ENCODE data around the gene R3HDM4. TPM values are rescaled to one million over a fixed set of nuclear protein-coding genes. Genes with fewer than 3 reads are reported as not detected.
"Not testable (repeated sequence)": the region's sequence is repeated elsewhere in the genome, so short reads cannot be mapped to it uniquely, and the experiment has no call there.

Gene R3HDM4
- total RNA-seq: 10 to 100 TPM; 37.6 to 42.4 TPM

DNA sequence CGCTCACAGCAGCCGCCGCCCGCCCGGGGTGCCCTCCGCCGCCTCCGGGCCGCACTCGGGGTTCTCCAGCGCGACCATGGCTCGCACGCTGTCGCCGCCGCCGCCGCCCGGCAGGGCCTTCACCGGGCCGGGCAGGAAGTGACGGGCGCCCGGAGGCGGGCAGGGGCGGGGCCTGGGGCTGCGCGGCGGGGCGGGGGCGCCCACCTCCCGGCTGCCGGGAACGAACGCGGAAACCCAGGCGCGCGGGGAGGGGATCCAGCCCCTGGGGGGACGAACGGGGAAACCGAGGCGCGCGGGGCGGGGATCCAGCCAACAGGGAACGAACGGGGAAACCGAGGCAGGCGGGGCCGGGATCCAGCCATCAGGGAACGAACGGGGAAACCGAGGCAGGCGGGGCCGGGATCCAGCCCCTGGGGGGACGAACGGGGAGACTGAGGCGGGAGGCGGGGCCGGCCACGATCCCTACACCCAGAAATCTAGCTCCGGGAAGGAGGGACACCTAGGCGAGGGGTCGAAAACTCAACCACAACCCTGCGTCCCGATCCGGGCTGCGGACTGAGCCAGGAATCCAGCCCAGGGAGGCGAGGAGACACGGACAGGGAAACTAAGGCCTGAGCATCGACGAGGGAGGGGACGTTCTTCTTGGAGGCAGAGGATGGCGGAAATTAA is at the start of gene R3HDM4:
Gene R3HDM4 (minus strand): TSS at position 140 of the 669 bp plus-strand sequence. CDS start 62 bp downstream, at position 78.
- Histone ChIP-seq H3K4me3 (peak within 1 kb of the TSS; percentile 96), H3K9me3 (no peaks in the 10 kb centered on the region), H3K36me3 (no peaks in the 10 kb centered on the region), H3K27ac (peak within 1 kb of the TSS; percentile 71 to 86), H3K4me1 (ENCODE audit: control insufficient read depth in 1 of 2, low read depth in 2 of 2) (peaks cover 18 to 21% of the 10 kb centered on the region in 2 donors), H3K27me3 (replicated peaks; ENCODE audit: insufficient read depth) (no peaks in the 10 kb centered on the region)
- DNase-seq (ENCODE audit: low spot score) (no peak), ATAC-seq (ENCODE audit: insufficient number of reproducible peaks, low FRiP score, low read depth) (peak; percentile 62)
- TF ChIP-seq, protein P1, sequence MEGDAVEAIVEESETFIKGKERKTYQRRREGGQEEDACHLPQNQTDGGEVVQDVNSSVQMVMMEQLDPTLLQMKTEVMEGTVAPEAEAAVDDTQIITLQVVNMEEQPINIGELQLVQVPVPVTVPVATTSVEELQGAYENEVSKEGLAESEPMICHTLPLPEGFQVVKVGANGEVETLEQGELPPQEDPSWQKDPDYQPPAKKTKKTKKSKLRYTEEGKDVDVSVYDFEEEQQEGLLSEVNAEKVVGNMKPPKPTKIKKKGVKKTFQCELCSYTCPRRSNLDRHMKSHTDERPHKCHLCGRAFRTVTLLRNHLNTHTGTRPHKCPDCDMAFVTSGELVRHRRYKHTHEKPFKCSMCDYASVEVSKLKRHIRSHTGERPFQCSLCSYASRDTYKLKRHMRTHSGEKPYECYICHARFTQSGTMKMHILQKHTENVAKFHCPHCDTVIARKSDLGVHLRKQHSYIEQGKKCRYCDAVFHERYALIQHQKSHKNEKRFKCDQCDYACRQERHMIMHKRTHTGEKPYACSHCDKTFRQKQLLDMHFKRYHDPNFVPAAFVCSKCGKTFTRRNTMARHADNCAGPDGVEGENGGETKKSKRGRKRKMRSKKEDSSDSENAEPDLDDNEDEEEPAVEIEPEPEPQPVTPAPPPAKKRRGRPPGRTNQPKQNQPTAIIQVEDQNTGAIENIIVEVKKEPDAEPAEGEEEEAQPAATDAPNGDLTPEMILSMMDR (IDR thresholded peaks at IDR 0.05): no peak

DNA sequence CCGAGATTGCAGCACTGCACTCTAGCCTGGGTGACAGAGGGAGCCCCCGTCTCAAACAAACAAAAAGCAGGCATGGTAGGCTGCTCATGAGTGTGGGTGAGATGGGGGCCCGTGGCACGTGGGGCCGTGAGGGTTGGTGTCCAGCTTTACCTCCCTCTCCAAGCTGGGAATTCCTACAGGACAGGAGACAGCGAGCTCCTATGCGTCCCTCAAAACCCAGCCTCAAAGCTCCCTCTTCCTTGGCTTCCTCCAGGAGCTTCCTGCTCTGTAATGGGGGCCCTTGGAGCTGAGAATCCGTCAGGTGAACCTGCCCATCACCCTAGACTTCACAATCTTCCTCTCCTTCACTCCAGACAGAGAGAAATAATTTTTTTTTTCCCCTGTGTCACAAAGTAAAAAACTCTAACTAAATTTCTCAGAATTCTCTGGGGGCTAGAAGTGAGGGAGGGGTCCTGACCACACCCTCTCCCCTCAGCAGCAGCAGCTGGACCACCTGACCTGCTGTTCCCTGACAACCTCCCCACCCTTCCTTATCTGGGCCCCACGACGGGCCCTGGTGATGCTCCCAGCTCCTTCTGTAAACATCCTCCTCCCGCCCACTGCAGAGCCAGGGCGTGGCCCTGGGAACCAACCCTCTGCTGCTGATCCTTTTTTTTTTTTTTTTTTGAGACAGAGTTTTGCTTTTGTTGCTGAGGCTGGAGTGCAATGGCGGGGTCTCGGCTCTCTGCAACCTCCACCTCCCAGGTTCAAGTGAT is 49.0 kb upstream of the R3HDM4 start:
- H3K27me3 ChIP-seq (replicated peaks; ENCODE audit: insufficient read depth): no peaks in the 10 kb centered on the region
- H3K4me1 ChIP-seq (ENCODE audit: control insufficient read depth in 1 of 2, low read depth in 2 of 2): no peaks in the 10 kb centered on the region
- H3K36me3 ChIP-seq: no peaks in the 10 kb centered on the region
- H3K4me3 ChIP-seq: no peak overlapping the region
- TF ChIP-seq, protein P1 (IDR thresholded peaks at IDR 0.05): no peak
- no peak overlapping the region for H3K27ac ChIP-seq
- no peak for ATAC-seq (ENCODE audit: insufficient number of reproducible peaks, low FRiP score, low read depth)
- no peak for DNase-seq (ENCODE audit: low spot score)
- no peaks in the 10 kb centered on the region for H3K9me3 ChIP-seq

DNA sequence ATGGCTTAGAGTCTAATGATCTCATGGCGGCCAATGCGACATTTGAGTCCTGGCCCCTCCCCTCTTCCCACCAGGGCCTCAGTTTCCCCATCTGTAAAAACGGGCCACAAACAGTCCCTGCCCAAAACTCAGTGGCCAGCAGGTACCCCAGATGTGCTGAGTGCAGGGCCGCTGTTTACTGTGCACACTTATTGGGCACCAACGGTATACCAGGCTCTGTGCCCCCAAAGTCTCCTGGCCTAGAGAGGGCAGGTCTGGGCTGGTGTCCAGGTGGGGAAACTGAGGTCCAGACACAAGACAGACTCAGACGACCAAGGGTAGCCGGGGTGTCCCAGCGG is 47.6 kb upstream of the R3HDM4 start:
- no peak overlapping the region for H3K4me3 ChIP-seq
- no peaks in the 10 kb centered on the region for H3K36me3 ChIP-seq
- TF ChIP-seq, protein P1 (IDR thresholded peaks at IDR 0.05): no peak
- ATAC-seq (ENCODE audit: insufficient number of reproducible peaks, low FRiP score, low read depth) (no peak), DNase-seq (ENCODE audit: low spot score) (no peak)
- H3K9me3 ChIP-seq: no peaks in the 10 kb centered on the region
- H3K4me1 ChIP-seq (ENCODE audit: control insufficient read depth in 1 of 2, low read depth in 2 of 2): no peaks in the 10 kb centered on the region
- H3K27ac ChIP-seq: no peak overlapping the region
- no peaks in the 10 kb centered on the region for H3K27me3 ChIP-seq (replicated peaks; ENCODE audit: insufficient read depth)

DNA sequence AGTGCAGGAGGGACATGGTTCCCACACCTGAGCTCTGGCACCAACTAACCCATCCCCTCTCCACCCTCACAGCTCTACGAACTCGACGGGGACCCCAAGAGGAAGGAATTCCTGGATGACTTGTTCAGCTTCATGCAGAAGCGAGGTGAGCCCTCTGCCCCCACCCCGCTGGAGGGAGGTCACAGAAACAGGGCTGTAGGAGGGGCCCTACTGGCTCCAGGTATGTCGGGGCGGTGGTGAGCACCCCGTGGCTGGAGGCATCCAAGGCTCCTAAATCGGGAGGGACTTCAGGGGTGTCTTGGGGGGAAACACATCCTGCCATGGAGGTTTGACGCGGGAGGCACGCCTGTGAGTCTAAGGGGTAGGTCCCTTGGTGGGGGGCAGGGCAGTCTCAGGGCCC is 47.0 kb upstream of the R3HDM4 start:
- no peaks in the 10 kb centered on the region for H3K36me3 ChIP-seq
- no peak overlapping the region for H3K4me3 ChIP-seq
- DNase-seq (ENCODE audit: low spot score) (no peak), ATAC-seq (ENCODE audit: insufficient number of reproducible peaks, low FRiP score, low read depth) (no peak)
- no peaks in the 10 kb centered on the region for H3K4me1 ChIP-seq (ENCODE audit: control insufficient read depth in 1 of 2, low read depth in 2 of 2)
- no peaks in the 10 kb centered on the region for H3K9me3 ChIP-seq
- no peaks in the 10 kb centered on the region for H3K27me3 ChIP-seq (replicated peaks; ENCODE audit: insufficient read depth)
- H3K27ac ChIP-seq: no peak overlapping the region
- TF ChIP-seq, protein P1 (IDR thresholded peaks at IDR 0.05): no peak

DNA sequence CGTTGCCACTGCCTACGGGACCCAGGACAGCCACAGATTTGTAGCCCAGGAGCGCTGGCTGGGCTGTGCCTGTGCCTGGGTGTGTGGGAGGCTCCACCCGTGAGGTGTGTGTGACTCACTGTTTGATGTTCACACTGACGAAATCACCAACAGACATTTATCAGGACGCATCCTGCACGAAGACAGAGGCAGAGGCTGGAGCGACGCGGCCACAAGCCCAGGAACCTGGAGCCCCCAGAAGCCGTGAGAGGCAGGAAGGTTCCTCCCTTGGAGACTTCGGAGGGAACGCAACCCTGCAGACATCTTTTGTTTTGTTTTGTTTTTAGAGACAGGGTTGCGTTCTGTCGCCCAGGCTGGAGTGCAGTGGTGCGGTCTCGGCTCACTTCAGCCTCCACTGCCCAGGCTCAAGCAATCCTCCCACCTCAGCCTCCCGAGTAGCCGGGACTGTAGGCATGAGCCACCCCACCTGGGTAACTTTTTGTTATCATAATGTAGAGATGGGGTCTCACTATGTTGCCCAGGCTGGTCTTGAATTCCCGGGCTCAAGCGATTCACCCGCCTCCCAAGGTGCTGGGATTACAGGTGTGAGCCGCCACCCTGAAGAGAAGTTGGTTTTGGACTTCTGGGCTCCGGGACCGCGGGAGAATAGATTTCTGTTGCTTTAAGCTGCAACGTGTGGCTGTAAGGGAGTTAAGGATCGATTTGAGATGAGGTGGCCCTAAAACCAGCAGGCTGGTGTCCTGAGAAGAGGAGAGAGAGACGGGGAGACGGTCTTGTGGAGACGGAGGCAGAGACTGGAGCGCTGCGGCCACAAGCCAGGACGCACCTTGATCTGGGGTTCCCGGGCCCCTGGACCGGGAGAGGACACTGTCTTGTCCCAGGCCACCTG is 46.2 kb upstream of the R3HDM4 start:
- TF ChIP-seq, protein P1 (IDR thresholded peaks at IDR 0.05): no peak
- no peak for ATAC-seq (ENCODE audit: insufficient number of reproducible peaks, low FRiP score, low read depth)

DNA sequence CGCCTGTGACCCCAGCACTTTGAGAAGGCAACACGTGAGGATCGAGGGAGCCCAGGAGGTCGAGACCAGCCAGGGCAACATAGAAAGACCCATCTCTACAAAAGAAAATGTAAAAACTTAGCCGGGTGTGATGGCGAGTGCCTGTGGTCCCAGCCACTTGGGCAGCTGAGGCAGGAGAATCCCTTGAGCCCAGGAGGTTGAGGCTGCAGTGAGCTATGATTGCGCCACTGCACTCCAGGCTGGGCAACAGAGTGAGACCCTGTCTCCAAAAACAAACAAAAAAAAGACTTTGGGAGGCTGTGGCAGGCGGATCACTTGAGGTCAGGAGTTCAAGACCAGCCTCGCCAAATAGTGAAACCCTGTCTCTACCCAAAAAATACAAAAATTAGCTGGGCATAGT is 44.6 kb upstream of the R3HDM4 start:
- H3K9me3 ChIP-seq; H3K27ac ChIP-seq; H3K4me3 ChIP-seq; H3K27me3 ChIP-seq (replicated peaks; ENCODE audit: insufficient read depth); H3K36me3 ChIP-seq; DNase-seq (ENCODE audit: low spot score); ATAC-seq (ENCODE audit: insufficient number of reproducible peaks, low FRiP score, low read depth); H3K4me1 ChIP-seq (ENCODE audit: control insufficient read depth in 1 of 2, low read depth in 2 of 2): not testable (repeated sequence)

More for the DNA sequence above, 46.2 kb upstream of the R3HDM4 start:
- no peak overlapping the region for H3K27ac ChIP-seq
- H3K4me1 ChIP-seq (ENCODE audit: control insufficient read depth in 1 of 2, low read depth in 2 of 2): no peaks in the 10 kb centered on the region
- no peak for DNase-seq (ENCODE audit: low spot score)
- H3K27me3 ChIP-seq (replicated peaks; ENCODE audit: insufficient read depth): no peaks in the 10 kb centered on the region
- no peaks in the 10 kb centered on the region for H3K36me3 ChIP-seq
- H3K4me3 ChIP-seq: no peak overlapping the region
- no peaks in the 10 kb centered on the region for H3K9me3 ChIP-seq
